Measurements from ENCODE around the gene TSC22D1.

- no peak for TF ChIP-seq EZH2 (IDR thresholded peaks at IDR 0.05; ENCODE audit: low read length)
- no peak for TF ChIP-seq CTCF (optimal IDR thresholded peaks at IDR 0.05 in 1 of 3, IDR thresholded peaks at IDR 0.05 in 1 of 3, conservative IDR thresholded peaks at IDR 0.05 in 1 of 3; ENCODE audit: extremely low read depth in 1 of 3, insufficient read depth in 2 of 3, low read length in 3 of 3)
These were observed 61.9 kb downstream of the TSC22D1 start for GRCh38 chr13:44514278-44514677.

All from keratinocyte (primary cell).